ENCODE data around the gene TENM4. TPM values are rescaled to one million over a fixed set of nuclear protein-coding genes. Genes with fewer than 3 reads are reported as not detected.

Gene TENM4
- total RNA-seq, 2 experiments from 2014 or later = not detected

- H3K27ac Mint-ChIP-seq = no peak overlapping the region
- POLR2A ChIA-PET = no interaction called here
- H3K4me3 Mint-ChIP-seq = no peak overlapping the region
- peaks cover 4% of the 10 kb centered on the region for H3K4me1 Mint-ChIP-seq (ENCODE audit: low read depth)
- H3K27me3 Mint-ChIP-seq = peaks cover 28% of the 10 kb centered on the region
- H3K9me3 Mint-ChIP-seq = no peaks in the 10 kb centered on the region
- DNase-seq = no peak
- CTCF ChIA-PET = no interaction called here
- no peak for ATAC-seq
- intact Hi-C loops (cut with micrococcal nuclease) = no loop called here
- H3K36me3 Mint-ChIP-seq (ENCODE audit: low read depth) = no peaks in the 10 kb centered on the region
- TF ChIP-seq CTCF (IDR thresholded peaks at IDR 0.05) = no peak
Observed at GRCh38 chr11:78961247-78961646, 479.6 kb downstream of the TENM4 start.

GRCh38 chr11:78958444-78958843, 482.4 kb downstream of the TENM4 start:
- Mint-ChIP-seq H3K36me3 (ENCODE audit: low read depth) (no peaks in the 10 kb centered on the region), H3K9me3 (no peaks in the 10 kb centered on the region), H3K27me3 (peaks cover 24% of the 10 kb centered on the region), H3K27ac (no peak overlapping the region), H3K4me3 (no peak overlapping the region), H3K4me1 (ENCODE audit: low read depth) (peaks cover 4% of the 10 kb centered on the region)
- no peak for TF ChIP-seq CTCF (IDR thresholded peaks at IDR 0.05)
- ChIA-PET POLR2A (no interaction called here), CTCF (interaction anchor here (0.9 to 1.6 kb wide), 2 partner anchors 8 to 10 kb away, joined by 4 to 6 read pairs; no protein-coding TSS in a partner anchor)
- intact Hi-C loops (cut with micrococcal nuclease) = no loop called here
- no peak for ATAC-seq
- DNase-seq = no peak

GRCh38 chr11:78957476-78958245, 483.2 kb downstream of the TENM4 start:
- no peak overlapping the region for H3K4me3 Mint-ChIP-seq
- H3K9me3 Mint-ChIP-seq = no peaks in the 10 kb centered on the region
- DNase-seq (no peak), ATAC-seq (no peak)
- peaks cover 4% of the 10 kb centered on the region for H3K4me1 Mint-ChIP-seq (ENCODE audit: low read depth)
- no peak overlapping the region for H3K27ac Mint-ChIP-seq
- TF ChIP-seq CTCF (IDR thresholded peaks at IDR 0.05) = no peak
- peaks cover 22% of the 10 kb centered on the region for H3K27me3 Mint-ChIP-seq
- no peaks in the 10 kb centered on the region for H3K36me3 Mint-ChIP-seq (ENCODE audit: low read depth)
- CTCF ChIA-PET = interaction anchor here (0.9 to 1.6 kb wide), 3 partner anchors 9 to 312 kb away, joined by 3 to 6 read pairs (median 4); no protein-coding TSS in a partner anchor
- POLR2A ChIA-PET = no interaction called here
- intact Hi-C loops (cut with micrococcal nuclease) = no loop called here

GRCh38 chr11:78954696-78955095, 486.1 kb downstream of the TENM4 start:
- Mint-ChIP-seq H3K9me3 (no peaks in the 10 kb centered on the region), H3K4me3 (no peak overlapping the region), H3K27me3 (peaks cover 10% of the 10 kb centered on the region), H3K27ac (no peak overlapping the region), H3K4me1 (ENCODE audit: low read depth) (no peaks in the 10 kb centered on the region), H3K36me3 (ENCODE audit: low read depth) (no peaks in the 10 kb centered on the region)
- ATAC-seq (no peak), DNase-seq (no peak)
- ChIA-PET CTCF (no interaction called here), POLR2A (no interaction called here)
- no peak for TF ChIP-seq CTCF (IDR thresholded peaks at IDR 0.05)
- intact Hi-C loops (cut with micrococcal nuclease) = no loop called here

GRCh38 chr11:78954261-78954660, 486.6 kb downstream of the TENM4 start:
- intact Hi-C loops (cut with micrococcal nuclease) = no loop called here
- H3K27me3 Mint-ChIP-seq = peaks cover 12% of the 10 kb centered on the region
- no peak for TF ChIP-seq CTCF (IDR thresholded peaks at IDR 0.05)
- DNase-seq (no peak), ATAC-seq (no peak)
- POLR2A ChIA-PET = no interaction called here
- no peaks in the 10 kb centered on the region for H3K9me3 Mint-ChIP-seq
- no peak overlapping the region for H3K4me3 Mint-ChIP-seq
- no peak overlapping the region for H3K27ac Mint-ChIP-seq
- no peaks in the 10 kb centered on the region for H3K4me1 Mint-ChIP-seq (ENCODE audit: low read depth)
- CTCF ChIA-PET = no interaction called here
- no peaks in the 10 kb centered on the region for H3K36me3 Mint-ChIP-seq (ENCODE audit: low read depth)

All from activated CD8-positive, alpha-beta T cell treated with anti-CD3 and anti-CD28 coated beads for 36 hours (primary cell).